C4-2B (cell line): ENCODE measurements around the gene UBA52.
A peak's percentile ranks its signal among the peaks of the same experiment; 100 is the strongest.

Experiments used
- H3K27ac ChIP-seq: fragments of 450-650 bp; 2 replicates; pipeline ENCODE4 v1.5.1; 2017
- ZFX ChIP-seq: fragments of 450-650 bp; IDR thresholded peaks from 2 replicates; pipeline ENCODE4 v1.6.1; 2017
- TF ChIP-seq, protein P1 (sequence below): fragments of 450-650 bp; conservative IDR thresholded peaks from 2 replicates; pipeline ENCODE4 v1.5.1; 2017; ENCODE audit warnings: mild to moderate bottlenecking

UBA52 gene

DNA sequence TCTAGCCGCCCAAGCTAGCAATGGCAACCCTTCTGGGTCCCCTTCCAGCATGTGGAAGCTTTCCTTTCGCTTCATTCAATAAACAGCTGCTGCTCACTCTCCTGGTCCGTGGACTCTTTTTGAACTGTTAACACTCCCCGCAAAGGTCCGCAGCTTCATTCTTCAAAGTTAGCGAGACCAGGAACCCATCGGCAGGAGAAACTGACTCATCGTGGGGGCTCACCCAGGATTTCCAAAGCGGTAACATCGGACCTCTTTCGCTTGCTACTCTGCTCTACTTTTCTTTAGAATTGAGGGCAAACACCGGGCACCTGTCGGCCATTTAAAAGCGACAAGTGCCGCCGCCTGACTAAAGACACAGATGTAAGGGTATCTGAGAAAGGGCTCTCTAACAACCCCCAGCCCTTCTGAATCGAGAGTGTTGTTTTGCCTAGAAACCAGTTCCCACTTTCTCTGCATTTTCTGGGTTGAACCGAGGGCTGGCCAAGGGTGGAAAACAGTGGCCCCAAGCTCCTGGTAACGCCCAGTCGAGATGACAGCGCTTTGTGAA lies 5.8 kb downstream of the UBA52 start:
- no peak for TF ChIP-seq ZFX
- TF ChIP-seq, protein P1, sequence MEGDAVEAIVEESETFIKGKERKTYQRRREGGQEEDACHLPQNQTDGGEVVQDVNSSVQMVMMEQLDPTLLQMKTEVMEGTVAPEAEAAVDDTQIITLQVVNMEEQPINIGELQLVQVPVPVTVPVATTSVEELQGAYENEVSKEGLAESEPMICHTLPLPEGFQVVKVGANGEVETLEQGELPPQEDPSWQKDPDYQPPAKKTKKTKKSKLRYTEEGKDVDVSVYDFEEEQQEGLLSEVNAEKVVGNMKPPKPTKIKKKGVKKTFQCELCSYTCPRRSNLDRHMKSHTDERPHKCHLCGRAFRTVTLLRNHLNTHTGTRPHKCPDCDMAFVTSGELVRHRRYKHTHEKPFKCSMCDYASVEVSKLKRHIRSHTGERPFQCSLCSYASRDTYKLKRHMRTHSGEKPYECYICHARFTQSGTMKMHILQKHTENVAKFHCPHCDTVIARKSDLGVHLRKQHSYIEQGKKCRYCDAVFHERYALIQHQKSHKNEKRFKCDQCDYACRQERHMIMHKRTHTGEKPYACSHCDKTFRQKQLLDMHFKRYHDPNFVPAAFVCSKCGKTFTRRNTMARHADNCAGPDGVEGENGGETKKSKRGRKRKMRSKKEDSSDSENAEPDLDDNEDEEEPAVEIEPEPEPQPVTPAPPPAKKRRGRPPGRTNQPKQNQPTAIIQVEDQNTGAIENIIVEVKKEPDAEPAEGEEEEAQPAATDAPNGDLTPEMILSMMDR: no peak
- no peak overlapping the region for H3K27ac ChIP-seq

DNA sequence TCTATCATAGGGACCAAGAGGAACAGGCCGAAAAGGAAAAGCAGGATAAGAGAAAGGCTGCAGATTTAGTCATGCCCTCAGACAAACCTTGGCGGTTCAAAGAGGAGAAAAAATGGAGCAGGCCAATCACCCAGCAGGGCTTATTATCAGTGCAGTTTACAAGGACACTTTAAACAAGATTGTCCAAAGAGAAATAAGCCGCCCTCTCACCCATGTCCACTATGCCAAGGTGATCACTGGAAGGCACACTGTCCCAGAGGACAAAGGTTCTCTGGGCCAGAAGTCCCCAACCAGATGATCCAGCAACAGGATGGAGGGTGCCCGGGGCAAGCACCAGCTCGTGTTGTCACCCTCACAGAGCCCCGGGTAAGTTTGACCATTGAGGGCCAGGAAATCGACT lies 8.7 kb downstream of the UBA52 start:
- no peak for TF ChIP-seq ZFX
- TF ChIP-seq, protein P1: no peak
- no peak overlapping the region for H3K27ac ChIP-seq

DNA sequence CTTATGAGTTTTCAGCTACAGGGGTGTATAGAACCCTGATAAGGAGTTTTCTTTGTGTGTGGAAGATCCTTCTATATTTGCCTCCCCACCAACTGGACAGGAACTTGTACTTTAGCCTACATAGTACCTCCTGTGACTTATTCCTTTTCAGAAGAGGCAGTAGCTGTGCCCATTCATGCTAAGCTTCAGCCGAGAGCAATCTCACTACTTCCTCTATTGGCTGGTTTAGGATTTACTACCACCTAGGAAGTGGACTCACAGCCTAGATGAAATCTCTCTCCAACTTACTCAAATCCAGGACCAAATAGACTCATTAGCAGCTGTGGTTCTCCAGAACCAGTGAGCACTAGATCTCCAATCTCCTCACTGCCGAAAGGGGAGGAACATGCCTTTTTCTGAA lies 14.6 kb downstream of the UBA52 start:
- TF ChIP-seq, protein P1: no peak
- TF ChIP-seq ZFX: no peak
- H3K27ac ChIP-seq: no peak overlapping the region

DNA sequence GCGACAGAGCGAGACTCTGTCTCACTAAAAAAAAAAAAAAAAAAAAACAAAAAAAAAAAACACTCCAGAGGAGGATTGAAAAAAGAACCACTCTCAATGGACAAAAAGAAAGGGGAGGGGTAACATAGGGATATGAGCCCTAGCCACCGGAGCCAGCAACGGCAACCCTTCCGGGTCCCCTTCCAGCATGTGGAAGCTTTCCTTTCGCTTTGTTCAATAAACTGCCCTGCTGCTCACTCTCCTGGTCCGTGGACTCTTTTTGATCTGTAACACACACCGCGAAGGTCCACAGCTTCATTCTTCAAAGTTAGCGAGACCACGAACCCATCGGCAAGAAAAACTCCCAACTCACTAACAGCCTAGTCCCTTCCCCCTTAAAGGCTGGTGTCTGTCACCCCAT lies 15.9 kb downstream of the UBA52 start:
- TF ChIP-seq, protein P1: no peak
- no peak for TF ChIP-seq ZFX
- no peak overlapping the region; the same call in 1 of the 2 replicates for H3K27ac ChIP-seq

DNA sequence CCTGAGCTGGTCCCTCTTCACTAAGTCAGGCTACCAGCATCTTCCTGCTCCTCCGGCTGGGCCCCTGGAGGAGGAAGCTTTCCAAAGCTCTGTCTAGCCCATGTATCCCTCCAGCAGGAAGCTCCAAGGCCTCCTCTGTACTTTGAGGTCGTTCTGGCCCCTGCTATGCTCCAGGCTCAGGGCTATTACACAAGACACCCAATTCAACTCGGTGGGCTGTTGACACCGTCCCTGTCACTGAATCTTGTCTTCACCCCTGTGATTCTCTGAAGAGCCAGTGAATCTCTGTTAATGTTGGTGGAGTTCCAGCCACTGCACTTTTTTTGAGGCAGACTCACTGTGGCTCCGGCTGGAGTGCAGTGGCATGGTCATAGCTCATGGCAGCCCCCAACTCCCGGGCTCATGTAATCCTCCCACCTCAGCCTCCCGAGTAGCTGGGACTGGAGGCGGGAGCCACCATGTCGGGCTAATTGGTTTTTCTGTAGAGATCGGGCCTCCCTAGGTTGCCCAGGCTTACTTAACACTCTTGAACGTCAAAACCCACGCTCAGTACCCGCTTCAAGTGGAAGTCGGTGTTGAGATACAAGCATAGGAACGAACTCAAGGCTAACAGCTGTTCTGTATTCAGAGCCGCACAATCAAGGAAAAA lies 16.4 kb downstream of the UBA52 start:
- TF ChIP-seq ZFX: no peak
- TF ChIP-seq, protein P1: no peak
- peak overlapping the region; percentile 93 for H3K27ac ChIP-seq

DNA sequence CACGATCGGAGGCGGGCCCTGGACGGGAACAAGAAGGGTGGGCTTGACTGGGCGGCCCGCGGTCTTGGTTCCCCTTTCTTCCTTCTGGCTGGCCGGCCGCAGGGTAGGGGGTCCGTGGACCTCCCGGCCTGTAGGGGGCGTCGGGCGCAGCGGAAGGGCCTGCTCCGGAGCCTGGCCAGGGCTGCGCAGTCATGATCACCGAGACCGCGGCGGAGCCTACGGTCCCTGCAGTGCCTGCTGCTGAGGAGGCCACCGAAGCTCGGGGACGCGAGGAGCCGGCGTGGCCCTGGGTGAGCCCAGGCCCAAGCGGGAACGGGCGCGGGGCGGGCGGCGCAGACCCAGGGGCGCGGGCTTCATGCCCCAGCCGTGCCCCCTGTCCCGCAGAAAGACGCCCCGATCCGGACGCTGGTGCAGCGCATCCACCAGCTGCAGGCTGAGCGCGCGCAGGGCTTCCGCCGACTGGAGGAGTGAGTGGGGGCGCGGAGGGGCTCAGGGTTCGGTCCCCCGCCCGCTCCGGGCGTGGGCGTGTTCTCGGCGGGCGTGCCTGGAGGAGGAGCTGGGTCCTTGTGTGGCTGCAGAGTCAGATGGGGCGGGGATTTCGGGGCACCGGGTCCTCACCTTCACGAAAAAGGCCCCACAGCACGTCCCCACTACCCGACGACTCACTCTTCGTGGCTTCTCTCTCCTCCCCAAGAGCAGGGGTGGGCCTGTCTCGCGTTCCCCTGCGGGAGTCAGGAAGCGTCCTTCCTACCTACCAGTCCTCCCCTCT lies 17.1 kb downstream of the UBA52 start, which contains the start of gene REX1BD:
REX1BD (plus strand) TSS at position 188 of the 769 bp plus-strand sequence; CDS start at position 192, 4 bp downstream.
- TF ChIP-seq ZFX: peak; percentile 50; the same call in 1 of the 2 replicates
- TF ChIP-seq, protein P1: peak; percentile 97
- peak within 1 kb of the TSS; percentile 93 for H3K27ac ChIP-seq
